Mesothelial cell of epicardium (in vitro differentiated cells): Measurements from ENCODE around the gene CACNA1C. TPM values are rescaled to one million over a fixed set of nuclear protein-coding genes. Genes with fewer than 3 reads are reported as not detected.

Source experiments
- DNase-seq, 2 experiments: peaks; one replicate each; pipeline ENCODE4 v3.0.0; 2021; ENCODE audit warnings: low spot score in 2 of 2; ENCODE audit not compliant: unreplicated experiment in 2 of 2
- H3K27ac Mint-ChIP-seq: 2 replicates; pipeline ENCODE4 v1.8.0; 2021; ENCODE audit warnings: mixed read lengths
- H3K27me3 Mint-ChIP-seq: 2 replicates; pipeline ENCODE4 v1.8.0; 2021; ENCODE audit warnings: low read depth, mixed read lengths
- H3K36me3 Mint-ChIP-seq: 2 replicates; pipeline ENCODE4 v1.8.0; 2021; ENCODE audit warnings: mixed read lengths
- H3K4me1 Mint-ChIP-seq: 2 replicates; pipeline ENCODE4 v1.8.0; 2021; ENCODE audit warnings: mixed read lengths
- H3K4me3 Mint-ChIP-seq: 2 replicates; pipeline ENCODE4 v1.8.0; 2021; ENCODE audit warnings: mild to moderate bottlenecking, moderate library complexity, mixed read lengths
- H3K9me3 Mint-ChIP-seq: 2 replicates; pipeline ENCODE4 v1.8.0; 2021; ENCODE audit warnings: mixed read lengths
- total RNA-seq: library from RNA; stranded (reverse); gene quantifications from 3 replicates; pipeline ENCODE4 v1.2.1, GENCODE V29; 2021
- TF ChIP-seq, protein P1 (sequence below): fragments of 200-600 bp; sonication (generic); IDR thresholded peaks from one replicate; pipeline ENCODE4 v1.5.0; 2021; ENCODE audit warnings: antibody characterized with exemption; ENCODE audit not compliant: unreplicated experiment

CACNA1C gene
- total RNA-seq, 1 donor from 2014 or later, result 33.6 TPM

- Mint-ChIP-seq H3K36me3 (no peaks in the 10 kb centered on the region), H3K27me3 (no peaks in the 10 kb centered on the region)
- no peak for DNase-seq
Observed at GRCh38 chr12:2386566-2386965, 333.8 kb downstream of the CACNA1C start.

GRCh38 chr12:2387103-2387834, 334.5 kb downstream of the CACNA1C start:
- no peak for DNase-seq
- TF ChIP-seq, protein P1, sequence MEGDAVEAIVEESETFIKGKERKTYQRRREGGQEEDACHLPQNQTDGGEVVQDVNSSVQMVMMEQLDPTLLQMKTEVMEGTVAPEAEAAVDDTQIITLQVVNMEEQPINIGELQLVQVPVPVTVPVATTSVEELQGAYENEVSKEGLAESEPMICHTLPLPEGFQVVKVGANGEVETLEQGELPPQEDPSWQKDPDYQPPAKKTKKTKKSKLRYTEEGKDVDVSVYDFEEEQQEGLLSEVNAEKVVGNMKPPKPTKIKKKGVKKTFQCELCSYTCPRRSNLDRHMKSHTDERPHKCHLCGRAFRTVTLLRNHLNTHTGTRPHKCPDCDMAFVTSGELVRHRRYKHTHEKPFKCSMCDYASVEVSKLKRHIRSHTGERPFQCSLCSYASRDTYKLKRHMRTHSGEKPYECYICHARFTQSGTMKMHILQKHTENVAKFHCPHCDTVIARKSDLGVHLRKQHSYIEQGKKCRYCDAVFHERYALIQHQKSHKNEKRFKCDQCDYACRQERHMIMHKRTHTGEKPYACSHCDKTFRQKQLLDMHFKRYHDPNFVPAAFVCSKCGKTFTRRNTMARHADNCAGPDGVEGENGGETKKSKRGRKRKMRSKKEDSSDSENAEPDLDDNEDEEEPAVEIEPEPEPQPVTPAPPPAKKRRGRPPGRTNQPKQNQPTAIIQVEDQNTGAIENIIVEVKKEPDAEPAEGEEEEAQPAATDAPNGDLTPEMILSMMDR, result no peak
- H3K9me3 Mint-ChIP-seq, result no peaks in the 10 kb centered on the region
- no peaks in the 10 kb centered on the region for H3K36me3 Mint-ChIP-seq
- no peak overlapping the region for H3K4me3 Mint-ChIP-seq
- no peaks in the 10 kb centered on the region for H3K27me3 Mint-ChIP-seq
- no peak overlapping the region for H3K27ac Mint-ChIP-seq
- H3K4me1 Mint-ChIP-seq, result peaks cover 30% of the 10 kb centered on the region

More at GRCh38 chr12:2386566-2386965, 333.8 kb downstream of the CACNA1C start:
- H3K9me3 Mint-ChIP-seq, result no peaks in the 10 kb centered on the region
- H3K27ac Mint-ChIP-seq, result no peak overlapping the region
- H3K4me3 Mint-ChIP-seq, result no peak overlapping the region
- TF ChIP-seq, protein P1, result no peak
- H3K4me1 Mint-ChIP-seq, result peaks cover 26% of the 10 kb centered on the region

- no peak for DNase-seq
- no peak overlapping the region for H3K27ac Mint-ChIP-seq
- no peaks in the 10 kb centered on the region for H3K36me3 Mint-ChIP-seq
- no peaks in the 10 kb centered on the region for H3K9me3 Mint-ChIP-seq
- H3K4me3 Mint-ChIP-seq, result no peak overlapping the region
- no peaks in the 10 kb centered on the region for H3K27me3 Mint-ChIP-seq
- peaks cover 25% of the 10 kb centered on the region for H3K4me1 Mint-ChIP-seq
- TF ChIP-seq, protein P1, result no peak
Observed at GRCh38 chr12:2389079-2389790, 336.4 kb downstream of the CACNA1C start.

DNA sequence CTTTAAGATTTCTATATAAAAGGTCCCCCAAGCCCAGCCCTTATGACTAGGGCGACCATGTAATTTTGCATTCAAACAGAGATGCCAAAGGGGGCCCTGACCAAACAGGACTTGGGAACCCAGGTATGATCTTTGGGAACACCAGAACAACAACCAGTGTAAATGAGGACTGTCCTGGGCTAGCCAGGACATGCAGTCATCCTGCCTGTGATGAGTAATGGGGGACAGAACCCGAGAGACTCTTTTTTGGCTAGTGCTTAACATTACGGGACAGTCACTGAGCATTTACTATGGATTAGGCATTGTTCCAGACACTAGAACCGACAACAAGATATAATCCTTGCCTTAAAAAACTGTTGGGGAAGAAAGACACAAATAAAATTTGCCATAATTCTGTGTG, 337.3 kb downstream of the CACNA1C start:
- DNase-seq, result no peak
- no peaks in the 10 kb centered on the region for H3K27me3 Mint-ChIP-seq
- no peaks in the 10 kb centered on the region for H3K36me3 Mint-ChIP-seq
- TF ChIP-seq, protein P1, result no peak
- no peak overlapping the region for H3K4me3 Mint-ChIP-seq
- H3K4me1 Mint-ChIP-seq, result peaks cover 16% of the 10 kb centered on the region
- H3K9me3 Mint-ChIP-seq, result no peaks in the 10 kb centered on the region
- no peak overlapping the region for H3K27ac Mint-ChIP-seq

DNA sequence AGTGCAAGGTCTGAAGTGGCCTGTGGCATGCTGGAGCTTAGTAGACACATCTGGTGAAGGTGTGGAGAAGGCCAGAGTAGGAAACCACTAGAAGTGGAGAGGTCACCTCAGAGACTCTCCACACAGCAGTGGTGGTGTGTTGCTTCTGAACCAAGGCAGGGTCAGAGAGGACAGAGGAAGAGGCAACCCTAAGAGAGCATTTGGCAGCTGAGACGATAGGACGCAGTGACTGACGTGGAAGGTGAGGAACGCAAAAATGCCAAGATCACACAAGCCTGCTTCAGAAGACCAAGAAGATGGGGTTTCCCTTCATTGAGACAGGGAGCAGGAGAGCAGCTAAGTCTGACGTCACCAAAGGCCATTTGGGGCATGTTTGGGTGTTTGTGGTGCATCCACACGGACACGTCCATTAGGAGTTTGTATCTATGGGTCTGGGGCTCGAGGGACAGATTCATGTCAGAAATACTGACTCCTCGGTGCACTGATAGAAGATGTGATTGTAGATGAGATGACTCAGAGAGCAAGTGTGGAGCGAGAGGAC, 338.1 kb downstream of the CACNA1C start:
- TF ChIP-seq, protein P1, result no peak
- no peak for DNase-seq
- Mint-ChIP-seq H3K4me1 (peaks cover 13% of the 10 kb centered on the region), H3K4me3 (no peak overlapping the region), H3K27me3 (no peaks in the 10 kb centered on the region), H3K9me3 (no peaks in the 10 kb centered on the region), H3K27ac (no peak overlapping the region), H3K36me3 (no peaks in the 10 kb centered on the region)
